Transverse colon (tissue), 4 donors: ENCODE data around the gene FAM83G. TPM values are rescaled to one million over a fixed set of nuclear protein-coding genes. Genes with fewer than 3 reads are reported as not detected.

Experiments used
- DNase-seq: peaks from one replicate; pipeline ENCODE4 v3.0.0-alpha.2; 2019
- H3K27ac ChIP-seq, 4 donors: fragments of 200-600 bp; sonication (generic); 2 replicates each; pipeline ENCODE4 v1.5.1; 2016 to 2018; ENCODE audit warnings: inconsistent platforms in 4 of 4
- H3K27me3 ChIP-seq: fragments of 200-600 bp; sonication (generic); 2 replicates; pipeline ENCODE4 v1.5.1; 2017; ENCODE audit warnings: inconsistent platforms
- H3K36me3 ChIP-seq, 4 donors: fragments of 200-600 bp; sonication (generic); 2 replicates each; pipeline ENCODE4 v1.5.1; 2017 to 2019; ENCODE audit warnings: inconsistent platforms in 4 of 4
- H3K4me1 ChIP-seq, 4 donors: fragments of 200-600 bp; sonication (generic); 2 replicates each; pipeline ENCODE4 v1.5.1; 2017 to 2020; ENCODE audit warnings: inconsistent platforms in 4 of 4
- H3K4me3 ChIP-seq, 4 donors: fragments of 200-600 bp; sonication (generic); 1 replicate in 1 of 4; 2 replicates in 3 of 4; pipeline versions ENCODE4 v1.5.1 to v1.6.1; 2017 to 2019; ENCODE audit warnings: inconsistent platforms in 4 of 4
- H3K9me3 ChIP-seq, 2 donors: fragments of 200-600 bp; sonication (generic); 2 replicates each; pipeline ENCODE4 v1.5.1; 2017 to 2019; ENCODE audit warnings: inconsistent platforms in 2 of 2
- EP300 ChIP-seq: sonication (generic); formaldehyde crosslinking; IDR thresholded peaks from one replicate; pipeline ENCODE4 v1.6.1; 2017; ENCODE audit warnings: antibody characterized with exemption, low read depth
- POLR2A ChIP-seq: fragments of 450-650 bp; IDR thresholded peaks from one replicate; pipeline ENCODE4 v1.6.1; 2016; ENCODE audit warnings: antibody characterized with exemption, mild to moderate bottlenecking, moderate library complexity
- POLR2AphosphoS5 ChIP-seq, 3 donors: sonication (generic); formaldehyde crosslinking; IDR thresholded peaks; one replicate each; pipeline ENCODE4 v1.6.1; 2016; ENCODE audit warnings: antibody characterized with exemption in 3 of 3
- WGBS, 2 donors: methylation state at CpG; one replicate each; pipeline ENCODE4 v1.1.5; 2018; ENCODE audit warnings: low coverage in 1 of 2; 5-methylcytosine and 5-hydroxymethylcytosine counted together
- in situ Hi-C, 4 donors: fragments of 200-750 bp; cut with MboI; loops; one replicate each; pipeline versions ENCODE4 v1.15.0 to v1.15.1; 2017; ENCODE audit warnings: low sequenced_read_pairs in 3 of 4, low pct_ligation_motif_present in 1 of 4, low pct_unique_long_range_greater_than_20kb in 1 of 4
- intact Hi-C: fragments of 100-400 bp; cut with DNase I; formaldehyde crosslinking; loops from one replicate; pipeline ENCODE4 v1.15.1; 2023; ENCODE audit warnings: low total_unique reads
- total RNA-seq, 4 donors: library from RNA; depleted of rRNA; stranded (reverse); fragments of >200 nt; gene quantifications; one replicate each; pipeline ENCODE4 v1.1.0, GENCODE V29; 2016
- TF ChIP-seq, protein P1 (sequence below), 5 experiments: fragments of 200-600 bp in 3 of 5; fragments of 450-650 bp in 2 of 5; sonication (generic) in 3 of 5; IDR thresholded peaks; 1 replicate in 2 of 5; 2 replicates in 3 of 5; pipeline ENCODE4 v1.5.1; 2016 to 2017; ENCODE audit warnings: antibody characterized with exemption in 5 of 5, inconsistent platforms in 3 of 5, mild to moderate bottlenecking in 2 of 5, moderate library complexity in 1 of 5

FAM83G gene
- total RNA-seq, 4 donors from 2014 or later: 33.6 to 75.6 (median 39.4) TPM

DNA sequence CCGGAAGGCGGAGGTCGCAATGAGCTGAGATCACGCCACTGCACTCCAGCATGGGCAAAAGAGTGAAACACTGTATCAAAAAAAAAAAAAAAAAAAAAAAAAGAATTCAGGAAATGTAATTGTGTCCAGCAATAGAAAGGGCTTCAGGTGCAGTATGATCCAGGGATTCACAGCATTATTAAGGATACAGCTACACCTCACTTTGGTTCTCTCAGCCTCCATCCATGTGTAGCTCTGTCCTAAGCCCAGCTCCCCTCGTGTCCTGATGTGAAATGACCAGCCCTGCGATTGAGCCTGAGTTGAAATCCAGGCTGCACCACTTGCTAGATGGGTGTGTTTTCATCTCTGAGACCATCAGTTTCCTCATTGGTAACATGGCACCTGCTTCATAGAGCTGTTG is 49.6 kb downstream of the FAM83G start:
- Histone ChIP-seq H3K36me3 (no peaks in the 10 kb centered on the region), H3K9me3 (no peaks in the 10 kb centered on the region), H3K27ac (no peak overlapping the region), H3K4me3 (no peak overlapping the region), H3K27me3 (no peaks in the 10 kb centered on the region), H3K4me1 (no peaks in the 10 kb centered on the region)
- intact Hi-C loops: no loop called here
- WGBS, 2 donors: 88 to 100% methylated on average over 2 to 6 of the region's 6 CpGs
- TF ChIP-seq EP300: no peak
- TF ChIP-seq POLR2A: no peak
- TF ChIP-seq, protein P1, sequence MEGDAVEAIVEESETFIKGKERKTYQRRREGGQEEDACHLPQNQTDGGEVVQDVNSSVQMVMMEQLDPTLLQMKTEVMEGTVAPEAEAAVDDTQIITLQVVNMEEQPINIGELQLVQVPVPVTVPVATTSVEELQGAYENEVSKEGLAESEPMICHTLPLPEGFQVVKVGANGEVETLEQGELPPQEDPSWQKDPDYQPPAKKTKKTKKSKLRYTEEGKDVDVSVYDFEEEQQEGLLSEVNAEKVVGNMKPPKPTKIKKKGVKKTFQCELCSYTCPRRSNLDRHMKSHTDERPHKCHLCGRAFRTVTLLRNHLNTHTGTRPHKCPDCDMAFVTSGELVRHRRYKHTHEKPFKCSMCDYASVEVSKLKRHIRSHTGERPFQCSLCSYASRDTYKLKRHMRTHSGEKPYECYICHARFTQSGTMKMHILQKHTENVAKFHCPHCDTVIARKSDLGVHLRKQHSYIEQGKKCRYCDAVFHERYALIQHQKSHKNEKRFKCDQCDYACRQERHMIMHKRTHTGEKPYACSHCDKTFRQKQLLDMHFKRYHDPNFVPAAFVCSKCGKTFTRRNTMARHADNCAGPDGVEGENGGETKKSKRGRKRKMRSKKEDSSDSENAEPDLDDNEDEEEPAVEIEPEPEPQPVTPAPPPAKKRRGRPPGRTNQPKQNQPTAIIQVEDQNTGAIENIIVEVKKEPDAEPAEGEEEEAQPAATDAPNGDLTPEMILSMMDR (IDR thresholded peaks at IDR 0.05): no peak
- TF ChIP-seq POLR2AphosphoS5 (IDR thresholded peaks at IDR 0.05): no peak
- in situ Hi-C loops: no loop called here
- DNase-seq: no peak

DNA sequence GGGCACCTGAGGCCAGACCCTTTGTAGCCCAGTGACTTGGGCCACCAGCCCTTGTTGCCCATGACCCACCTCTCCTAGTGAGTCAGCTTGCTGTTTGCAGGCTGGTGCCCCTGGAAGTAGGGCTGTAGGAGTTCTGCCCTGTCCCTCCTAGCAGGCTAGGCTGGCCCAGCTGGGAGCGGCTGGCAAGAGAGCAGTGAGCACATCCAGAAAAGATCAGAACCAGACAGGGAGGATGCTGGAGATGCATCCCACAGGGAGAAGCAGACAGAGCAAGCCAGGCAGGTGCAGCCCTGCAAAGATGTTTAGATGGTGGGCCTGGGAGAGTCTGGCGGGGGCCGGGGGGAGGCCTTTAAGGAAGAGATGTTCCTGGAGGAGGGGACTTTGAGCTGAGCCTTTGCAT is 50.2 kb downstream of the FAM83G start:
- no peak for TF ChIP-seq POLR2AphosphoS5 (IDR thresholded peaks at IDR 0.05)
- no peak for TF ChIP-seq POLR2A
- TF ChIP-seq, protein P1 (IDR thresholded peaks at IDR 0.05): no peak
- TF ChIP-seq EP300: no peak
- no peak for DNase-seq
- in situ Hi-C loops: no loop called here

DNA sequence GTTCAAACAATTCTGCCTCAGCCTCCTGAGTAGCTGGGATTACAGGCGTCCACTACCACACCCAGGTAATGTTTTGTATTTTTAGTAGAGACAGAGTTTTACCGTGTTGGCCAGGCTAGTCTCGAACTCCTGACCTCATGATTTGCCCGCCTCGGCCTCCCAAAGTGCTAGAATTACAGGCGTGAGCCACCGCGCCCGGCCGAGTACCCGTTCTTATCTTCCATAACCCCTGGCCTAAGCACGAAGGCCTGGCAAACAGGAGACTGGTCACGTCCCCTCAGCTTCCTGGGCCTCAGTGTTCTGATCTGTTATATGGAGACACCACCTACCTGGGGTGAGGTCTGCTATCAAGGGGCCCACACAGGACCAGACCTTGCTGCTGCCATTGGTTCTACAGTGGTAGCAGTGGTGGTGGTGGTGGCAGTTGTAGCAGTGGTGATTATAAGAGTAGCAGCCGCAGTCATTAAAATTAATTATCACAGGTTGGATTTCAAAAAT is 51.3 kb downstream of the FAM83G start:
- intact Hi-C loops: no loop called here
- no peaks in the 10 kb centered on the region for H3K36me3 ChIP-seq
- 89 to 100% methylated on average over 1 to 14 of the region's 14 CpGs for WGBS, 2 donors
- TF ChIP-seq POLR2A (no peak), EP300 (no peak), POLR2AphosphoS5 (IDR thresholded peaks at IDR 0.05) (no peak)
- TF ChIP-seq, protein P1 (IDR thresholded peaks at IDR 0.05): no peak
- in situ Hi-C loops: no loop called here
- no peak for DNase-seq
- H3K4me3 ChIP-seq: no peak overlapping the region
- no peaks in the 10 kb centered on the region for H3K27me3 ChIP-seq
- H3K4me1 ChIP-seq: no peaks in the 10 kb centered on the region
- no peak overlapping the region for H3K27ac ChIP-seq
- no peaks in the 10 kb centered on the region for H3K9me3 ChIP-seq

More for the DNA sequence above, 50.2 kb downstream of the FAM83G start:
- Histone ChIP-seq H3K9me3 (no peaks in the 10 kb centered on the region), H3K27ac (no peak overlapping the region), H3K4me1 (no peaks in the 10 kb centered on the region), H3K36me3 (no peaks in the 10 kb centered on the region), H3K4me3 (no peak overlapping the region), H3K27me3 (no peaks in the 10 kb centered on the region)
- 98% methylated on average over 3 of the region's 3 CpGs; no CpG with 5 or more reads in 1 of the 2 donors for WGBS, 2 donors
- intact Hi-C loops: no loop called here

DNA sequence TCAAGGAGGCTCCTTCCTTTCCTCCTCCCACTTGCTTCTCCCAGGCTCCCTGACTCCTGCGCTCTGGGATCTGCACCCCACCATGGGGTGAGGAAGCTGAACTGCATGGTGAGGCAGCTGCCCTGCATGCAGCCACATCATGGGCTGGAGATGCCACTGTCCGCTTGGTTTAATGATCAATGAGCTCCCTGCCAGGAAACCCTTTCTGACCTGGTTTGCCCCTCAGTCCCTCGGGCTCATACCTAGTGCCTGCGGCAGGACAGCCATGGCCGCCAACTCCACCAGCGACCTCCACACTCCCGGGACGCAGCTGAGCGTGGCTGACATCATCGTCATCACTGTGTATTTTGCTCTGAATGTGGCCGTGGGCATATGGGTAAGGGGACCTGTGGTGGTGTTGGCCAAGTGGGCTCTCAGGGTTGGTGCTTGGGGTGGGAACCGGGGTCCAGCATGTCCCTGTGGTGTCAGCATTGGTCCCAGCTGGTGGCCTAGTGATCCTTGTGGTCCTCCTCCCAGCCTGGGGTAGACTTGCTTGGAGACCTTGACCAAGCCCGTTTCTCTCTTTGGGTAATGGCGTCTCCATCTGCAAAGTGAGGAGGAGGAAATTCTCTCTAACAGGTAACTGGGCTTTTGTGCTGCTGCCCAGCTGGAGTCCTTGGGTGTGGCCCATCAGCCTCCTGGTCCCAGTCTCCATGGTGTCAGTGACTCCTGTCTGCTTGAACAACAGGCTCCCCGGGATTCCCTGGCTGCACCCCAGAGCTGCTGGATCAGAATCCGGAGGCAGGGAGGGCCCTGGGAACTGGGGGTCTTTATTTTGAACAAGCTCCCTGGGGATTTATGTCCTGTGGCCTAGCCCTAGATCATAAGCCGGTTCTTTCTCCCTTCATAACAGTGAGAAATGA is 52.4 kb downstream of the FAM83G start, which contains the start of gene SLC5A10:
Gene SLC5A10 (plus strand): TSS at position 225 of the 902 bp plus-strand sequence. CDS start 41 bp downstream, at position 266.
- Histone ChIP-seq H3K36me3 (no peaks in the 10 kb centered on the region), H3K9me3 (no peaks in the 10 kb centered on the region), H3K27ac (no peak within 1 kb of the TSS), H3K4me3 (no peak within 1 kb of the TSS), H3K4me1 (no peaks in the 10 kb centered on the region), H3K27me3 (no peaks in the 10 kb centered on the region)
- TF ChIP-seq, protein P1 (IDR thresholded peaks at IDR 0.05): peak in 2 of 5 experiments; percentile 13 to 20
- TF ChIP-seq POLR2AphosphoS5 (IDR thresholded peaks at IDR 0.05): no peak
- no peak for DNase-seq
- intact Hi-C loops: no loop called here
- in situ Hi-C loops: no loop called here
- WGBS, 2 donors: 68% methylated on average over 7 of the region's 17 CpGs; no CpG with 5 or more reads in 1 of the 2 donors
